ENCODE data around the gene MRI1.

DNA sequence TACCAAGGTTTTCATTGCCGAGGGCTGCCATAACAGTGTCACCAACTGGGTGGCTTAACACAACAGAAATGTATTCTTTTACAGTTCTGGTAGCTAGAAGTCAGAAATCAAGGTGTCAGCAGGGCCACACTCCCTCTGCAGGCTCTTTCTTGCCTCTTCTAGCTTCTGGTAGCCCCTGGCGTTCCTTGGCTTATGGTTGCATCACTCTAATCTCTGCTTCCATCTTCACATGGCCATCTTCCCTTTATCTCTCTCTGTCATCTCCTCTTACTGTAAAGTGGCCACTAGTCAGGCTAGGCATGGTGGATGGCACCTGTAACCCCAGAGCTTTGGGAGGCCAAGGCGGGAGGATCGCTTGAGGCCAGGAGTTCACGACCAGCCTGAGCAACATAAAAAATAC lies 38.0 kb upstream of the MRI1 start:
- TF ChIP-seq POLR2A (IDR thresholded peaks at IDR 0.05), result no peak
- TF ChIP-seq, protein P1, sequence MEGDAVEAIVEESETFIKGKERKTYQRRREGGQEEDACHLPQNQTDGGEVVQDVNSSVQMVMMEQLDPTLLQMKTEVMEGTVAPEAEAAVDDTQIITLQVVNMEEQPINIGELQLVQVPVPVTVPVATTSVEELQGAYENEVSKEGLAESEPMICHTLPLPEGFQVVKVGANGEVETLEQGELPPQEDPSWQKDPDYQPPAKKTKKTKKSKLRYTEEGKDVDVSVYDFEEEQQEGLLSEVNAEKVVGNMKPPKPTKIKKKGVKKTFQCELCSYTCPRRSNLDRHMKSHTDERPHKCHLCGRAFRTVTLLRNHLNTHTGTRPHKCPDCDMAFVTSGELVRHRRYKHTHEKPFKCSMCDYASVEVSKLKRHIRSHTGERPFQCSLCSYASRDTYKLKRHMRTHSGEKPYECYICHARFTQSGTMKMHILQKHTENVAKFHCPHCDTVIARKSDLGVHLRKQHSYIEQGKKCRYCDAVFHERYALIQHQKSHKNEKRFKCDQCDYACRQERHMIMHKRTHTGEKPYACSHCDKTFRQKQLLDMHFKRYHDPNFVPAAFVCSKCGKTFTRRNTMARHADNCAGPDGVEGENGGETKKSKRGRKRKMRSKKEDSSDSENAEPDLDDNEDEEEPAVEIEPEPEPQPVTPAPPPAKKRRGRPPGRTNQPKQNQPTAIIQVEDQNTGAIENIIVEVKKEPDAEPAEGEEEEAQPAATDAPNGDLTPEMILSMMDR (IDR thresholded peaks at IDR 0.05 in 4 of 5, conservative IDR thresholded peaks at IDR 0.05 in 1 of 5), result no peak
